ENCODE data around the gene MEIOB. TPM values are rescaled to one million over a fixed set of nuclear protein-coding genes. Genes with fewer than 3 reads are reported as not detected.

Gene MEIOB
- total and polyA plus RNA-seq, 4 donors: 0.21 to 0.28 TPM; not detected in 2

- WGBS, 2 donors: 78 to 81% methylated on average over 9 of the region's 9 CpGs
- peaks cover 0 to 32% (median 9%) of the 10 kb centered on the region in 4 donors for H3K36me3 ChIP-seq (ENCODE audit: control insufficient read depth in 4 of 4, insufficient read depth in 4 of 4, low read length in 4 of 4)
- TF ChIP-seq CTCF (IDR thresholded peaks at IDR 0.05; ENCODE audit: control extremely low read depth, extremely low read depth): no peak
- H3K4me1 ChIP-seq (ENCODE audit: control insufficient read depth in 5 of 5, insufficient read depth in 5 of 5, low read length in 5 of 5): peaks cover 5 to 20% (median 6%) of the 10 kb centered on the region in 5 donors
- no peak overlapping the region for H3K4me3 ChIP-seq
- DNase-seq: peak; percentile 40 to 67 (median 49)
- H3K9me3 ChIP-seq (ENCODE audit: control insufficient read depth in 4 of 4, insufficient read depth in 3 of 4, low read length in 3 of 4): no peaks in the 10 kb centered on the region
- no peak for ATAC-seq (ENCODE audit: insufficient read depth, low FRiP score)
- no peak overlapping the region for H3K27ac ChIP-seq (ENCODE audit: low read depth in 1 of 2, low read length in 1 of 2)
- no peak overlapping the region for H3K9ac ChIP-seq (ENCODE audit: insufficient read depth in 1 of 2, low read length in 2 of 2)
- H3K27me3 ChIP-seq (ENCODE audit: control insufficient read depth in 3 of 3, insufficient read depth in 3 of 3, low read length in 2 of 3): no peaks in the 10 kb centered on the region
Observed at GRCh38 chr16:1823821-1824220, 48.1 kb downstream of the MEIOB start.

GRCh38 chr16:1822801-1823200 lies 49.2 kb downstream of the MEIOB start:
- WGBS, 2 donors: 91 to 96% methylated on average over 16 of the region's 16 CpGs
- Histone ChIP-seq H3K4me3 (no peak overlapping the region), H3K27ac (ENCODE audit: low read depth in 1 of 2, low read length in 1 of 2) (no peak overlapping the region), H3K27me3 (ENCODE audit: control insufficient read depth in 3 of 3, insufficient read depth in 3 of 3, low read length in 2 of 3) (no peaks in the 10 kb centered on the region), H3K36me3 (ENCODE audit: control insufficient read depth in 4 of 4, insufficient read depth in 4 of 4, low read length in 4 of 4) (peaks cover 0 to 41% (median 9%) of the 10 kb centered on the region in 4 donors), H3K9me3 (ENCODE audit: control insufficient read depth in 4 of 4, insufficient read depth in 3 of 4, low read length in 3 of 4) (no peaks in the 10 kb centered on the region), H3K9ac (ENCODE audit: insufficient read depth in 1 of 2, low read length in 2 of 2) (no peak overlapping the region), H3K4me1 (ENCODE audit: control insufficient read depth in 5 of 5, insufficient read depth in 5 of 5, low read length in 5 of 5) (peaks cover 0 to 15% (median 5%) of the 10 kb centered on the region in 5 donors)
- ATAC-seq (ENCODE audit: insufficient read depth, low FRiP score): no peak
- TF ChIP-seq CTCF (IDR thresholded peaks at IDR 0.05; ENCODE audit: control extremely low read depth, extremely low read depth): no peak
- no peak for DNase-seq

- WGBS, 2 donors: 92 to 98% methylated on average over 24 of the region's 24 CpGs
- TF ChIP-seq CTCF (IDR thresholded peaks at IDR 0.05; ENCODE audit: control extremely low read depth, extremely low read depth): no peak
- no peak overlapping the region for H3K27ac ChIP-seq (ENCODE audit: low read depth in 1 of 2, low read length in 1 of 2)
- peaks cover 0 to 11% (median 5%) of the 10 kb centered on the region in 5 donors for H3K4me1 ChIP-seq (ENCODE audit: control insufficient read depth in 5 of 5, insufficient read depth in 5 of 5, low read length in 5 of 5)
- DNase-seq (no peak), ATAC-seq (ENCODE audit: insufficient read depth, low FRiP score) (no peak)
- H3K36me3 ChIP-seq (ENCODE audit: control insufficient read depth in 4 of 4, insufficient read depth in 4 of 4, low read length in 4 of 4): peaks cover 0 to 44% (median 7%) of the 10 kb centered on the region in 4 donors
- no peak overlapping the region for H3K9ac ChIP-seq (ENCODE audit: insufficient read depth in 1 of 2, low read length in 2 of 2)
- no peaks in the 10 kb centered on the region for H3K27me3 ChIP-seq (ENCODE audit: control insufficient read depth in 3 of 3, insufficient read depth in 3 of 3, low read length in 2 of 3)
- H3K4me3 ChIP-seq: no peak overlapping the region
- no peaks in the 10 kb centered on the region for H3K9me3 ChIP-seq (ENCODE audit: control insufficient read depth in 4 of 4, insufficient read depth in 3 of 4, low read length in 3 of 4)
Observed at GRCh38 chr16:1821861-1822611, 49.9 kb downstream of the MEIOB start.

All from lung (tissue), 12 donors.